ENCODE data around the gene GCDH. TPM values are rescaled to one million over a fixed set of nuclear protein-coding genes. Genes with fewer than 3 reads are reported as not detected.
"Not testable (repeated sequence)": the region's sequence is repeated elsewhere in the genome, so short reads cannot be mapped to it uniquely, and the experiment has no call there.

Gene GCDH
- 24.4 TPM for total RNA-seq

- DNase-seq (ENCODE audit: low spot score) = peak; percentile 96
- peak; percentile 98 for ATAC-seq
- intact Hi-C loops (cut with DNase I) = no loop called here
These were observed at the start of gene GCDH for GRCh38 chr19:12890787-12891552. TSS of gene GCDH (plus strand) at chr19:12891160. CDS start at chr19:12891305, 145 bp downstream.

DNA sequence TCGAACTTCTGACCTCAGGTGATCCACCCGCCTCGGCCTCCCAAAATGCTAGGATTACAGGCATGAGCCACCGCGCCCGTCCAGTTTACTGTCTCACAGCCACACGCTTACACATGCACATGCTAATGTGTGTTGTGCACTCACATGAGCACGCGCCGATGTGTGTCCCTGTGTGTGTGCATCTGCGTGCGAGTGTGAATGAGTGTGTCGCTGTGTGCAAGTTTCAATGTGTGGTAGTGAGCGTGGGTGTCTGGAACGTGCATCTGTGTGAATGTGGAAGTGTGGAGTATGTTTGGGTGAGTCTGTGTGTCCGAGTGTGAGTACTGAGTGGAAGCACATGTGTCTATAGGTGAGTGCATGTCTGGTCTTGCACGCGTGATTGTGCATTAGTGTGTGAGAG lies 48.4 kb upstream of the GCDH start:
- DNase-seq (ENCODE audit: low spot score) (no peak), ATAC-seq (no peak)
- intact Hi-C loops (cut with DNase I) = no loop called here

- intact Hi-C loops (cut with DNase I) = no loop called here
- DNase-seq (ENCODE audit: low spot score) = peak; percentile 61
- no peak for ATAC-seq
These were observed 47.6 kb upstream of the GCDH start for GRCh38 chr19:12843328-12843727.

DNA sequence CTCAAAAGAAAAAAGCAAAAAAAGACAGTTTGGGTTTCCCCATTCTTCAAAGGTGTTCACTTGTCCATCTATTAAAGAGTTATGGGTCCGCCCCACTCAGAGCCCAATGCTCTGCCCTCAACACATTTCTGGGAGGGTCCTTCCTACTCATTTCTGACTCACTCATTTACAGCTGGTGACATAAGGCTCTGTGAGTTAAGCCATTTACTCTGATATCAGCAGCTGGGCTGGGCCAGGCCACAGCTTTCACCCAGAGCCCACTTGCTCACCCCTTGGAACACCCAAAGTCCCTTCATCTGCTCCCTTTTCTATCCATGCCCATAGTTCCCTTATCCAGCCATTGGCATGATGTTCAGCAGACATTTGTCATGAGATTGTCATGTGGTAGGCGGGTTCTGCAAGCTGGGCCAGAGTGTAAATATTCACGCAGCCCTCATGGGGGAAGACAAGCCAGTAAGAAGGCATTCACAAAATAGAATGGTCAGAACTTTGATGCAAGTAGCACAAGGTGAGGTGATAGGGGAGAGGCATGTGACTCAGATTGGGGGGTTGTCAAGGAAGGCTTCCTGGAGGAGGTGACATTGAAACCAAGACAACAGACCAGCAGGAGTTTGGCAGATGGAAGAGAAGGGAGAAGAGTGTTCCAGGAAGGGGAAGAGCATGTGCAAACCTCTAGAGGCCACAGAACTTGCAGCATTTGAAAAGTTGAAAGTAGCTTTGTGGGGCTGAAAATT lies 46.8 kb upstream of the GCDH start:
- no peak for ATAC-seq
- intact Hi-C loops (cut with DNase I) = no loop called here
- no peak for DNase-seq (ENCODE audit: low spot score)

GRCh38 chr19:12846613-12847012 lies 44.3 kb upstream of the GCDH start:
- not testable (repeated sequence) for DNase-seq (ENCODE audit: low spot score); ATAC-seq
- intact Hi-C loops (cut with DNase I) = loop anchor here (5.0 kb wide), 1 partner anchor 89 kb away; no protein-coding TSS in a partner anchor

- DNase-seq (ENCODE audit: low spot score) (peak; percentile 92), ATAC-seq (peak; percentile 97)
- intact Hi-C loops (cut with DNase I) = loop anchor here (5.0 kb wide), 1 partner anchor 90 kb away; no protein-coding TSS in a partner anchor
These were observed 43.5 kb upstream of the GCDH start for GRCh38 chr19:12847159-12848139.

GRCh38 chr19:12856653-12857052 lies 34.3 kb upstream of the GCDH start:
- DNase-seq (ENCODE audit: low spot score) (no peak), ATAC-seq (no peak)
- intact Hi-C loops (cut with DNase I) = no loop called here

DNA sequence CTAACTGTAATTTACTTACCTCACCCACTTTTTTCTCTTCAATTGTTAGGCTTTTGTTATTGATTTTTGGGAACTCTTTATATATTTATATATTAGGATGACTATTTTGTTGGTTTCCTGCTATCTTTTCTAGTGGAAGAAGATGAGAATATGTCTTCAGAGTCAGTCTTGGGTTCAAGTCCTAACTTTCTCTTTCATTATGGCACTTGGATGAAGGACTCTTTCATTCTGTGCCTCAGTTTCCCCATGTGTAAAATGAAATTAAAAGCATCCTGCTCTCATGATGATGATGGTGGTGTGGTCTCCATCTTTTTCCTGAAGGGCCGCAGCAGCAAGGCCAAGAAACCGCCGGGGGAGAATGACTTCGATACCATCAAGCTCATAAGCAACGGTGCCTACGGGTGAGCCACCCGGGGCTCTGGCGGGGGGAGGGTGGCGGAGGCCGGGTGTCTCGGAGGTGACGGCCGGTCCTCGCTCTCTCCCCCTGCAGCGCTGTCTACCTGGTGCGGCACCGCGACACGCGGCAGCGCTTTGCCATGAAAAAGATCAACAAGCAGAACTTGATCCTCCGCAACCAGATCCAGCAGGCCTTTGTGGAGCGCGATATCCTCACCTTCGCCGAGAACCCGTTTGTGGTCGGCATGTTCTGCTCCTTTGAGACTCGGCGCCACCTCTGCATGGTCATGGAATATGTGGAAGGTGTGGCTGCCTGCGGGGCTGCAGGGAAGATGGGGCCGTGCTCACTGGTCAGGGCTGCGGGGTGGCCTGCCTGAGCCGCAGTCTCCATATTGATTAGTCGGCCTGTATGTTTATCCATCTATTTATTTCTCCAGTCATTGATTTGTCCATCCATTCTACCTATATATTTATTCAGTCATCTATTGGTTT lies 32.7 kb upstream of the GCDH start:
- ATAC-seq = no peak
- no peak for DNase-seq (ENCODE audit: low spot score)
- intact Hi-C loops (cut with DNase I) = no loop called here

DNA sequence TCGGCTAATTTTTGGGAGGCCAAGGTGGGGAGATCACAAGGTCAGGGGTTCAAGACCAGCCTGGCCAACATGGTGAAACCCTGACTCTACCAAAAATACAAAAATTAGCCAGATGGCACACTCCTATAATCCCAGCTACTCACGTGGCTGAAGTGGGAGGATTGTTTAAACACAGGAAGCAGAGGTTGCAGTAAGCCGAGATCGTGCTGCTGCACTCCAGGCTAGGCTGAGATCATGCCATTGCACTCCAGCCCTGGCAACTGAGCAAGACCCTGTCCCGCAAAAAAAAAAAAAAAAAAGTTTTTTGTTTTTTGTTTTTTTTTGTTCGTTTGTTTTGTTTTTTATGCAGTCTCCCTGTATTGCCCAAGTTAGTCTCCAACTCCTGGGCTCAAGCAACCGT lies 31.4 kb upstream of the GCDH start:
- intact Hi-C loops (cut with DNase I) = no loop called here

DNA sequence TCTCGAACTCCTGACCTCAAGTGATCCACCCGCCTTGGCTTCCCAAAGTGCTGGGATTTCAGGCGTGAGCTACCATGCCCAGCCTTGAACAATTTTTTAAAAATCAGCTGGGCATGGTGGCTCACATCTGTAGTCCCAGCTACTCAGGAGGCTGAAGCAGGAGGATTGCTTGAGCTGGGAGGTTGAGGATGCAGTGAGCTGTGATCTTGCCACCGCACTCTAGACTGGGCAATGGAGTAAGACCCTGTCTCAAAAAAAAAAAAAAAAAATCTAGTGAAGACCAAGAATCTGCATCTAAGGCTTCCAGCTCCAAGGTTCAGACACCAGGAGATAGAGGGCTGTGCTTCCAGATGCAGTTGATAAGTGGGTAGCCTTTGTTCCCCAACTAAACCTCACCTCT lies 26.8 kb upstream of the GCDH start:
- DNase-seq (ENCODE audit: low spot score) (no peak), ATAC-seq (no peak)
- intact Hi-C loops (cut with DNase I) = no loop called here

More for the DNA sequence above, 31.4 kb upstream of the GCDH start:
- ATAC-seq (no peak), DNase-seq (ENCODE audit: low spot score) (no peak)

GRCh38 chr19:12864721-12865715 lies 25.9 kb upstream of the GCDH start:
- no peak for DNase-seq (ENCODE audit: low spot score)
- intact Hi-C loops (cut with DNase I) = no loop called here
- ATAC-seq = no peak

- DNase-seq (ENCODE audit: low spot score) = no peak
- intact Hi-C loops (cut with DNase I) = no loop called here
- no peak for ATAC-seq
These were observed 25.1 kb upstream of the GCDH start for GRCh38 chr19:12865746-12866415.

GRCh38 chr19:12866416-12867119 lies 24.4 kb upstream of the GCDH start:
- ATAC-seq (no peak), DNase-seq (ENCODE audit: low spot score) (no peak)
- intact Hi-C loops (cut with DNase I) = no loop called here

GRCh38 chr19:12867120-12868099 lies 23.6 kb upstream of the GCDH start:
- DNase-seq (ENCODE audit: low spot score) (peak; percentile 79), ATAC-seq (peak; percentile 76)
- intact Hi-C loops (cut with DNase I) = no loop called here
